HG03571 (cell line): ENCODE results near the gene TMEM150B.

ENCODE experiments used
- ATAC-seq: cut with Tn5 transposase; IDR thresholded peaks from one replicate; pipeline ENCODE4 v1.9.1; 2021; ENCODE audit not compliant: unreplicated experiment

Gene TMEM150B

GRCh38 chr19:55355213-55355821, 30.2 kb upstream of the TMEM150B start:
- no peak for ATAC-seq

- ATAC-seq = no peak
Observed at GRCh38 chr19:55354698-55355212, 29.6 kb upstream of the TMEM150B start, which contains the start of gene COX6B2. COX6B2 (minus strand) TSS chr19:55354719; CDS start chr19:55354521, 198 bp downstream.

GRCh38 chr19:55353803-55354697, 28.9 kb upstream of the TMEM150B start:
- ATAC-seq = no peak

- ATAC-seq = no peak
Observed at GRCh38 chr19:55353356-55353802, 28.2 kb upstream of the TMEM150B start.

- ATAC-seq = no peak
Observed at GRCh38 chr19:55352549-55353145, 27.5 kb upstream of the TMEM150B start.

GRCh38 chr19:55352040-55352439, 26.9 kb upstream of the TMEM150B start:
- ATAC-seq = no peak

GRCh38 chr19:55350620-55351315, 25.6 kb upstream of the TMEM150B start:
- ATAC-seq = no peak

GRCh38 chr19:55348317-55349034, 23.3 kb upstream of the TMEM150B start:
- ATAC-seq = no peak

GRCh38 chr19:55347442-55348009, 22.4 kb upstream of the TMEM150B start:
- no peak for ATAC-seq

- no peak for ATAC-seq
Observed at GRCh38 chr19:55346725-55347441, 21.7 kb upstream of the TMEM150B start.

GRCh38 chr19:55345818-55346724, 20.9 kb upstream of the TMEM150B start:
- no peak for ATAC-seq

GRCh38 chr19:55345101-55345817, 20.1 kb upstream of the TMEM150B start:
- ATAC-seq = no peak

- no peak for ATAC-seq
Observed at GRCh38 chr19:55344444-55344843, 19.3 kb upstream of the TMEM150B start.

- ATAC-seq = no peak
Observed at GRCh38 chr19:55341595-55342531, 16.7 kb upstream of the TMEM150B start.

- ATAC-seq = no peak
Observed at GRCh38 chr19:55341171-55341588, 16.0 kb upstream of the TMEM150B start.

- no peak for ATAC-seq
Observed at GRCh38 chr19:55340784-55341147, 15.6 kb upstream of the TMEM150B start.
